ENCODE results near the gene OR7C1.

OR7C1 gene

DNA sequence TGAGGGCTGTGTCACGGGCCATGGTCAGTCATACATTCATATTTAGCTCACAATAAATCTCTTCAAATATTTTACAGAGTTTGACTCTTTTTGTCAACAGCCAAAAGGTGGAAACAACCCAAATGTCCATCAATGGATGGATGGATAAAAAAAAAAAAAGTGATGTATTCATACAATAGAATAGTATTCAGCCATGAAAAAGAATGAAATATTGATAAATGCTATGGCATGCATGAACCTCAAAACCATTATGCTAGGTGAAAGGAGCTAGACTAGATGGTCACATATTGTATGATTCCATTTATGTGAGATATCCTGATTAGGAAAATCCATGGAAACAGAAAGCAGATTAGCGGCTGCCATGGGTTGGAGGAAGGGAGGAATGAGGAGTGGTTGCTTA, 72.9 kb downstream of the OR7C1 start:
- TF ChIP-seq, protein P1, sequence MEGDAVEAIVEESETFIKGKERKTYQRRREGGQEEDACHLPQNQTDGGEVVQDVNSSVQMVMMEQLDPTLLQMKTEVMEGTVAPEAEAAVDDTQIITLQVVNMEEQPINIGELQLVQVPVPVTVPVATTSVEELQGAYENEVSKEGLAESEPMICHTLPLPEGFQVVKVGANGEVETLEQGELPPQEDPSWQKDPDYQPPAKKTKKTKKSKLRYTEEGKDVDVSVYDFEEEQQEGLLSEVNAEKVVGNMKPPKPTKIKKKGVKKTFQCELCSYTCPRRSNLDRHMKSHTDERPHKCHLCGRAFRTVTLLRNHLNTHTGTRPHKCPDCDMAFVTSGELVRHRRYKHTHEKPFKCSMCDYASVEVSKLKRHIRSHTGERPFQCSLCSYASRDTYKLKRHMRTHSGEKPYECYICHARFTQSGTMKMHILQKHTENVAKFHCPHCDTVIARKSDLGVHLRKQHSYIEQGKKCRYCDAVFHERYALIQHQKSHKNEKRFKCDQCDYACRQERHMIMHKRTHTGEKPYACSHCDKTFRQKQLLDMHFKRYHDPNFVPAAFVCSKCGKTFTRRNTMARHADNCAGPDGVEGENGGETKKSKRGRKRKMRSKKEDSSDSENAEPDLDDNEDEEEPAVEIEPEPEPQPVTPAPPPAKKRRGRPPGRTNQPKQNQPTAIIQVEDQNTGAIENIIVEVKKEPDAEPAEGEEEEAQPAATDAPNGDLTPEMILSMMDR (IDR thresholded peaks at IDR 0.05; ENCODE audit: control insufficient read depth, insufficient read depth, low read depth, low read length, missing control alignments), result no peak
- no peak overlapping the region for H3K4me3 ChIP-seq (ENCODE audit: control insufficient read depth, low read depth, low read length)
- no peak for DNase-seq (ENCODE audit: low read depth)

DNA sequence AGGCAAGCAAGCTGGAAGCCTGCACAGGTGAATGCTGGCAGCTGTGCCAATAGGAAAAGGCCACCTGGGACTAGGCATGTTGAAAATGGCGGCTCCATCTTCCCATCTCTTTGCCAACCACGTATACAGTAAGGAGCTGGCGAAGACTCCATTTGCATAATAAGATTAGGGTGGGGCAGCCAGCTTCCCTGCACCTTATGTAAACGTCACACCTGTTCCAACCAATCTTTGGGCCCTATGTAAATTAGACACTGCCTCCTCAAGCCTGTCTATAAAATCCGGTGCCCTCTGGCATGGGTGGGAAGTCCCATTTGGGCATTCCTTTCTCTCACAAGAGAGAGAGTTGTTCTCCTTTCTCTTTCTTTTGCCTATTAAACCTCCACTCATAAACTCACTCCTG, 73.4 kb downstream of the OR7C1 start:
- no peak for DNase-seq (ENCODE audit: low read depth)
- TF ChIP-seq, protein P1 (IDR thresholded peaks at IDR 0.05; ENCODE audit: control insufficient read depth, insufficient read depth, low read depth, low read length, missing control alignments), result no peak
- H3K4me3 ChIP-seq (ENCODE audit: control insufficient read depth, low read depth, low read length), result no peak overlapping the region

DNA sequence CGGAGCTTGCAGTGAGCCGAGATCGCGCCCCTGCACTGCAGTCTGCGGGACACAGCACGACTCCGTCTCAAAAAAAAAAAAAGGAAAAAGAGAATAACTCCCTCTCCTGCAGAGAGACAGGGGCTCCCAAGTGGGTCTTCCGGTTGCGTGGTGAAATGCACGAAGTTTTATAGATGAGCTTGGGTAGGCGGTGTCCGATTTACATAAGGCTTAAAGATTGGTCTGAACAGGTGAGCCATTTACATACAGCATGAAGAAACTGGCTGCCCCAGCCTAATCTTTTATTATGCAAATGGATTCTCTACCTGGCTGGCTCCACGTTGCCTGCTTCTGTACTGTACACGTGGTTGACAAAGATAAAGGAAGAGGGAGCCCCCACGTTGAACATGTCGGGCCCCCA, 76.2 kb downstream of the OR7C1 start:
- H3K4me3 ChIP-seq (ENCODE audit: control insufficient read depth, low read depth, low read length), result no peak overlapping the region
- TF ChIP-seq, protein P1 (IDR thresholded peaks at IDR 0.05; ENCODE audit: control insufficient read depth, insufficient read depth, low read depth, low read length, missing control alignments), result no peak

DNA sequence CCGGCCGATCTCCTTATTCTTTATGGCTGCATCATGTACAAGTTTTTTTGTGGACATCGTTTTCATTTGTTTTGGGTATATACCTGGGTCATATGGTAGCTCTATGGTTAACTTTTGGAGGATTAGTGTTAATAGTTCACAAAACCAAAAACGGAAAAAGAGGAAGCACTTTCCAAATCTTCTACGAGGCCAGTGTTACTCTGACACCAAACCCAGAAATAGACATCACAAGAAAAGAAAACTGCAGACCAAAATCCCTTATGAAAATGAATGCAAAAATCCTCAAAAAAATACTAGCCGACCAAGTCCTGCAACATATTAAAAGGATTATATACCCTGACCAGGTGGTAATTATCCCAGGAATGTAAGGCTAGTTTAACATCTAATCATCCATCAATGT, 86.4 kb downstream of the OR7C1 start:
- TF ChIP-seq, protein P1 (IDR thresholded peaks at IDR 0.05; ENCODE audit: control insufficient read depth, insufficient read depth, low read depth, low read length, missing control alignments), result no peak
- H3K4me3 ChIP-seq (ENCODE audit: control insufficient read depth, low read depth, low read length), result no peak overlapping the region
- no peak for DNase-seq (ENCODE audit: low read depth)

More for the DNA sequence above, 76.2 kb downstream of the OR7C1 start:
- no peak for DNase-seq (ENCODE audit: low read depth)
